Stimulated activated naive CD8-positive, alpha-beta T cell treated with anti-CD3 and anti-CD28 coated beads, Interleukin-15, Interleukin-2, amounts not matched to agents 100 ng/mL and 50 ng/mL, for 24 hours (primary cell): ENCODE measurements around the gene HAUS3.

Experiments
- H3K27ac Mint-ChIP-seq: one replicate; pipeline ENCODE4 v1.8.0; 2021; ENCODE audit warnings: mild to moderate bottlenecking, mixed read lengths
- H3K27me3 Mint-ChIP-seq: one replicate; pipeline ENCODE4 v1.8.0; 2021; ENCODE audit warnings: mixed read lengths
- H3K36me3 Mint-ChIP-seq: one replicate; pipeline ENCODE4 v1.8.0; 2021; ENCODE audit warnings: low read depth, mixed read lengths
- H3K4me1 Mint-ChIP-seq: one replicate; pipeline ENCODE4 v1.8.0; 2021; ENCODE audit warnings: low read depth, mixed read lengths
- H3K4me3 Mint-ChIP-seq: one replicate; pipeline ENCODE4 v1.8.0; 2021; ENCODE audit warnings: mild to moderate bottlenecking, mixed read lengths
- H3K9me3 Mint-ChIP-seq: one replicate; pipeline ENCODE4 v1.8.0; 2021; ENCODE audit warnings: mixed read lengths

The HAUS3 gene

DNA sequence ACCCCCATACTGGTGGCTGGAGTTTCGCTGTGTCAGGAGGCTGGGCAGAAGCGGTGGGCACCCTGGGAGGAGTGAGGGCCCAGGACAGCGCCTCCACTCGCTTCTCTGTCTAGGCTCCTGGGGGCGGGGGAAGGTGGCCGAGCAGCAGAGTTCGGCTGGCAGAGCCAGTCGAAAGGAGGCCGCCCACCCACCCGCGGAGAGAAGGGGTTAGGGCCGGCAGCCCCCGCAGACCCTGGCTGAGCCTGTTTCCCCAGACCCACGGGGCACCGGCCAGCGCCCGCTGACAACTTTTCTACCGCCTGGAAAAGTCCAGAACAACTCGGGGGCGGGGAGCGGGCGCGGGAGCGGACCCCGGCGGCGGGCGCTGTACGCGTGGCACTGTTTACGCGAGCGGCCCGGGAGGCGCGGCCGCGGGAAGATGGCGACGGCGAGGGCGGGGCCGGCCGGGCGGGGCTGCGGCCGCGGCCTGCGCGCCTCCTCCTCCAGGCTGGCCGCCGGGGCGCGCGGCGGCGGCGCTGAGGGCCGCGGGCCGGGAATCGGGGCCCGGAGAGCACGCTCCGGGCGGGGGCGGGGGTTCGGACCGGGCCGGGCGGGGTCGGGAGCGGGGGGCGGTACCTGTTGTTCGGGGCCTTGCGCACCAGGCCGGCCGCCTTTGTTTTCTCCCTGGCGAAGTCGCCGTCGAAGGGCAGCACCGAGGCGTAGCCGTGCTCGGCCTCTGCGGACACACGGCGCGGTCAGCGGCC lies 19.4 kb upstream of the HAUS3 start:
- H3K4me1 Mint-ChIP-seq = no peaks in the 10 kb centered on the region
- no peaks in the 10 kb centered on the region for H3K27me3 Mint-ChIP-seq
- H3K4me3 Mint-ChIP-seq = peak overlapping the region; percentile 51
- H3K36me3 Mint-ChIP-seq = no peaks in the 10 kb centered on the region
- no peaks in the 10 kb centered on the region for H3K9me3 Mint-ChIP-seq
- no peak overlapping the region for H3K27ac Mint-ChIP-seq

- H3K9me3 Mint-ChIP-seq = no peaks in the 10 kb centered on the region
- H3K4me3 Mint-ChIP-seq = peak overlapping the region; percentile 51
- H3K36me3 Mint-ChIP-seq = no peaks in the 10 kb centered on the region
- no peaks in the 10 kb centered on the region for H3K4me1 Mint-ChIP-seq
- H3K27me3 Mint-ChIP-seq = no peaks in the 10 kb centered on the region
- H3K27ac Mint-ChIP-seq = no peak overlapping the region
Measured at GRCh38 chr4:2260344-2261109, 18.6 kb upstream of the HAUS3 start.

DNA sequence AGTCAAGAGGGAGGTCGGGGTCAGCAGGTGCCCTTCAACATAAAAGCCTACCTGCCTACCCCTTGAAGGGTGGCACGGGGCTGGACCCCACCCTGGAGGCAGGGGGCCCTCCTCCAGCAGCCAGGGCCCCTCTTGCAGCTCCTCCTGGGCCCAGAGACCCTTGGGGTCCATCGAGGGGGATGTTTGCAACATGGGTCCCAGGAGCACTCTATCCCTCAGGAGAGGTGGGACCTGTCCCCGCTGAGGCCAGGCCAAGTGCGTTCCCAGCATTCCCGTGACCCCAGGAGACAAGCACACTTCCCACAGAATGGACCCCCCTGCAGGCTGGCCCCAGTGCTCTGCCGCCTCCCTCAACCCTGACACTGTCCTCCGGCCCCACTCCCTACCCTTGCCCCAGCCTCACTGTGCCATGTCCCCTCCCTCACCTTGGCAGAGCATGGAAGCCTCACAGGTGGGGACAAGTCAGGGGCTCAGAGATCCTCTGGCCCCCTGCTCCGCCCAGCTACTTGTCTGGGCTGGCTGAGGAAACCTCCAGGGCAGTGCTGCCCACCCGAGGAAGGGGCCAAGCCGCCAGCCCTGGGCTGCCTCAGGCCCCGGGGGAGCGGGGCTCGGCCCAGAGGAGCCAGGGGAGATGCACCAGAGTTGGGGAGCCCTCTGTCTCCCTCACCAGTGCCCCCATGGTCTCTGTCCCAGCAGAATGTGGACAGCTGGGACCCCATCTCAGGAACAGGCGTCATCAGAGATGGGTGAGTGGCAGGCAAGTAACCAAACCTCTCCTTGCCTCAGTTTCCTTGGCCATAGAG lies 17.8 kb upstream of the HAUS3 start:
- H3K27ac Mint-ChIP-seq = no peak overlapping the region
- no peaks in the 10 kb centered on the region for H3K36me3 Mint-ChIP-seq
- no peaks in the 10 kb centered on the region for H3K9me3 Mint-ChIP-seq
- H3K27me3 Mint-ChIP-seq = no peaks in the 10 kb centered on the region
- no peaks in the 10 kb centered on the region for H3K4me1 Mint-ChIP-seq
- peak overlapping the region; percentile 51 for H3K4me3 Mint-ChIP-seq

GRCh38 chr4:2259036-2259540 lies 17.2 kb upstream of the HAUS3 start:
- no peak overlapping the region for H3K27ac Mint-ChIP-seq
- H3K4me3 Mint-ChIP-seq = no peak overlapping the region

DNA sequence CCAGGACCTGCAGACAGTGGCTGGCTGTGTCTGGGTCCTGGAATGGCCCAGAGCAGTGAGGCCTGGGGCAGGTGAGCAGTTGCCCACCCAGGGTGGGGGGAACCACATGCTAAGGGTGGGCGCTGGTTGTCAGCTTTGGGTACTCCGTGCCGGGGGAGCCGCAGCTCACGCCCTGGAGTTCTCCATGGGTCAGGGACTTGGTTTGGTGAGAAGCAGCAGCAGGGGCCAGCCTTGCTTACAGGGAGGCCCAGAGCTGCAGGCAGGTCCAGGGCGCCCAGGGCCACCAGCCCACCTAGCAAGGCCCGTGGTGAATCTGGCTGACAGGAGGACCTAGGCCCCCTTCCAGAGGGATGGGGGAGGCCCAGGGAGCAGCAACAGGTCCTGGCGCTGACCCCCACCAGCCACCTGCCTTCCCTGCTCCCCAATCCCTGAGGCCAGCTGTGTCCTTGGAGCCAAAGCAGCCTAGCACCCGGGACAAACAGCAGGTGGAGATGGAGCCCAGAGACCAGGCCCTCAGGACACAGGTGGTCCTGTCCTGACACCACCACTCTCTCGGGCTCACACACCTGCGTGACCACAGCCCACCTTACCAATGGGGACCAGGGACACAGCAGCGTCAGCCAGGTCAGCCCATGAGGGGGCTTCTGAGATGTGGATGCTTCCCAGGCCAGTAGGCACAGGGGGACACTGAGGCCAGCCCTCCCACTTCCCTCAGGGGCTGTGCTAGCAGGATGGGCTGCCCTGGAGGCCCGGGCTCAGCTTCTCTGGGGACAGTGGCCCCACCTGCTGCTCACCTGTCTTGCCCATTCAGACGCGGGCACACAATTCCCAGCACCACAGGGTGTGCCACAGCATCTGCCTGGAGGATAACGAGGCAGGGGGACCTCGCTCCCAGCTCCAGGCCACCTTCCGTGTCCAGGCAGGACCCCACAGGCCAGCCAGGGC lies 16.4 kb upstream of the HAUS3 start:
- Mint-ChIP-seq H3K36me3 (no peaks in the 10 kb centered on the region), H3K4me3 (no peak overlapping the region), H3K9me3 (no peaks in the 10 kb centered on the region), H3K27me3 (no peaks in the 10 kb centered on the region), H3K27ac (no peak overlapping the region), H3K4me1 (no peaks in the 10 kb centered on the region)

More at GRCh38 chr4:2259036-2259540, 17.2 kb upstream of the HAUS3 start:
- no peaks in the 10 kb centered on the region for H3K27me3 Mint-ChIP-seq
- H3K4me1 Mint-ChIP-seq = no peaks in the 10 kb centered on the region
- no peaks in the 10 kb centered on the region for H3K36me3 Mint-ChIP-seq
- H3K9me3 Mint-ChIP-seq = no peaks in the 10 kb centered on the region

DNA sequence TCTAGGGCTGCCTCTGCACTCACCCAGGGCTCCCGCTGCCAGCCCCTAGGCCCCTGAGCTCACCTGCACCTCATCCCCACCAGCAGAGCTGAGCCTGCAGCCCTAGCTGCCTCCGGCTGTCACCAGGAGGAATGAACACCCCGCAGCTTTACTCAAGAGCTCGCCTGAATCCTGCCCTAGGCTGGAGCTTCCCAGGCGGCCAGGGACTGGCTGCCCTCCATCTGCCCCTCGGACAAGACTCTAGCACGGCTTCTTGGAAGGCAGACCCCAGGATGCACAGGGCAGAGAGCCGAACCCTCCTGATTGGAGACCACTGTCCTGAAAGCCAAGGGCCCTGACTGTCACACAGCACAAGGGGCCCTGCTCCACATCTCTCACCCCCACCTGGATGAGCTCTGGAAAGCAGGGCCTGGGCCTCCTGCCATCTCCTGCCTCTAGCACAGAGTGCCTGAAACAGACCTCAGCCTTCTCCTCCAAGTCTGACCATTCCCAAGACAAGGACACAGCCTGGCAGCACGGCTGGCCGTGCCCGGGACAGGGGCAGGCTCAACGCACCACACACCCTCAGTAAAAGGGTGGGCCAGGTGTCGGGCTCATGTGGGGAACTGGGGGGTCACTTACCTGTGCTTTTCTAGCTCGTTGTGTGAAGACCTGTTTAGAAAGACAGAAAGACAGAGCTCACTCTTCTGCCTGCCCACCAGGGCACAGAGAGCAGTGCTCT lies 15.6 kb upstream of the HAUS3 start:
- no peaks in the 10 kb centered on the region for H3K27me3 Mint-ChIP-seq
- H3K4me1 Mint-ChIP-seq = no peaks in the 10 kb centered on the region
- no peaks in the 10 kb centered on the region for H3K9me3 Mint-ChIP-seq
- no peak overlapping the region for H3K4me3 Mint-ChIP-seq
- H3K27ac Mint-ChIP-seq = no peak overlapping the region
- no peaks in the 10 kb centered on the region for H3K36me3 Mint-ChIP-seq

DNA sequence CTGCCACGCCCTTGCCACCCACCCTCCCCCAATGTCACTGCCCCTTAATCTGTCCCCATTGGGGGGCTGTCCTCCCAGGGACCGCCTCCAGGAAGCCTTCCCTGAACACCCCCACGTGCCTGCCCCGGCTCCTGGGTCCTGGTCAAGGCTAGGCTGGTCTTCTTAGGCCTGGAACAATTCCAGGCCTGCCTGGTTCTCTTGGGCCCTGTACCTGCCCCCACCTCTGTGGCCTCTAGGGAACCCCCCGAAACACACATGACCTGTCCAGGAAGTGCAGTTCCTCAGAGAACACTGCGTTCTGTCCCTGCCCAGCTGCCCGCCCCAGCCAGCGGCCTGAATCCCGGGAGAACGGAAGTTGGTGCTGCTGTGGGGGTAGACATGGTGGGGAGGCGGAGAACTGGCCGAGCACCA lies 14.9 kb upstream of the HAUS3 start:
- H3K27ac Mint-ChIP-seq = no peak overlapping the region
- no peak overlapping the region for H3K4me3 Mint-ChIP-seq
- H3K9me3 Mint-ChIP-seq = no peaks in the 10 kb centered on the region
- H3K4me1 Mint-ChIP-seq = no peaks in the 10 kb centered on the region
- H3K27me3 Mint-ChIP-seq = no peaks in the 10 kb centered on the region
- no peaks in the 10 kb centered on the region for H3K36me3 Mint-ChIP-seq

GRCh38 chr4:2256156-2256731 lies 14.3 kb upstream of the HAUS3 start:
- Mint-ChIP-seq H3K36me3 (no peaks in the 10 kb centered on the region), H3K27ac (no peak overlapping the region), H3K27me3 (no peaks in the 10 kb centered on the region), H3K4me1 (no peaks in the 10 kb centered on the region), H3K9me3 (no peaks in the 10 kb centered on the region), H3K4me3 (no peak overlapping the region)

- H3K4me3 Mint-ChIP-seq = no peak overlapping the region
- no peaks in the 10 kb centered on the region for H3K9me3 Mint-ChIP-seq
- no peaks in the 10 kb centered on the region for H3K27me3 Mint-ChIP-seq
- H3K27ac Mint-ChIP-seq = no peak overlapping the region
- no peaks in the 10 kb centered on the region for H3K36me3 Mint-ChIP-seq
- no peaks in the 10 kb centered on the region for H3K4me1 Mint-ChIP-seq
Measured at GRCh38 chr4:2255501-2256155, 13.7 kb upstream of the HAUS3 start.

DNA sequence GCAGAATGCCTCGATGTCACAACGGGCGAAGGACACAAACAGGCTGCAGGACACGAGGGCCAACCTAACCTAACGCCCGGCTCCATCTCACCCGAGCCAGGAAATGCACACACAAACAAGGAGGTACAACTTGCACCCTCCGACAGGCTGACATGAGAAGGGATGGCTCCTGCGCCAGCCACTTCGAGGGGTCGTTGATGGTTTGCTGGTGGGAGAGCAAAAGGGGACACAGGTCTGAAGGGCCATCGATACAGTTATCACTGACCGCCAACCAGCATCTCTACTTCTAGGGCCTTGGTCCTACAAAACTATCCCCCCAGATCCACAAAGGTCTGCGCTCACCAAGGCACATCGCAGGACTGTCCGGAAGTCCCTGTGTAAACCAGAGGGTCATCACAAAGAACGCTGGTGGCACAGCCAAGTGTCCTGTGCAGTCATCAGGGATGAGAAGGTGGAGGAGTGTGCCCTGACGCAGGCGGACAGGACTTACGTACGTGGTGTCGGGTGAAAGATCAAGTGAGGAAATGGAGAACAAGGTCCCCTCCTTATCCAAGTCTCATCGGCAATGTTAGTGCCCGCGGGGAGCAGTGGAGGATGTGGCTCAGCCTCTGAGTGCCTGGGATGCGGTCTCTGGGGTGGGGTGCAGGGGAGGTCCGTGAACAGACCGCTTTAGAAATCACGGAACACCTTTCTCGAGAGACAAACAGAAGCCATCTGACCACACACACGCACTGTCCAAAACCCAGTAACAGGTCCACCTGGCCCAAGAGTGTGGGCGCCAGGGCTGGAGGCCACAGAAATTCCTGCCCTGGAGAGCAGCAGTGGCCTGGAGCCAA lies 13.0 kb upstream of the HAUS3 start:
- Mint-ChIP-seq H3K27ac (no peak overlapping the region), H3K4me1 (no peaks in the 10 kb centered on the region), H3K27me3 (no peaks in the 10 kb centered on the region), H3K4me3 (no peak overlapping the region), H3K9me3 (no peaks in the 10 kb centered on the region), H3K36me3 (no peaks in the 10 kb centered on the region)

DNA sequence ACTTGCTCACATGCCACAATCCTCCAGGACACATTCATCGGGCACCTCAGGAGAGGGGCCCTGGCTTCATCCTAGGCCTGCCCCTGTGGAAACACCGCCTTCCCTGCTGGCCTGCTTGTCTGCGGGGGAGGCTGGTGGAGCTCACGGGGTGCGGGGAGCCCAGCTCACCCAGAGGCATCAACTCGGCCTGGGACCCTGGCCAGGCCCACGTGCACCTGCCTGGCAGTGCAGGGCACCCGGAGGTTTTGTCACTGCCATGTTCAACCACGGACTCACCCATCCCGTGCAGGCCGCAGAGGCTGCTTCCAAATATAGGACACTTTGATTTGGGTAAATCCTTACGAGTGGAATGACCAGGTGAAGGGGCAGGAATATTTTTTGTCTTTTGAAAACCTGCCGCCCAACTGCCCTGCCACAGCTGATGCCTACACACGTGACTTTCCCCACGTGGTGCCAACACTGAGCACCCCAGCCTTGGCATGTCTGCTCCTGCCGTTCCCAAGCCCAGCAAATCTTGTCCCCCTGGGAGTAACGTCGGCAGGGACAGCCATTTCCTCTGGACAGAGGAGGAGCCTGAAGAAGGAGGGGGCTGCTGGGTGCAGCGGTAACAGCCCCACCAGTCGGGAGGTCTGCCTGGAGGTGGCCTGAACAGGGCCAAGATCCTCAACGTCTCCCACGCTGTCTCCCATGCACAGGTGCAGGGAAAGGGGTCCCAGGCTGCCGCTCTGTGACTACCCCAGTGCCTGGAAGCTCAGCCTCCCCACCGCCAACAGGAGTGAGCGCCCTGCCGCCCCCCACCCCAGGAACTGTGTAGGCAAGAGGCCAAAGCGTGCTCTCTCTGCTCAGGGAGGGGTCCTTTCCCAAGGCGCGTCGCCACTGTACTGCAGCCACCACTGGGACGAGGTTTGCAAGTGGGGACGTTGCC lies 11.5 kb upstream of the HAUS3 start:
- Mint-ChIP-seq H3K4me3 (no peak overlapping the region), H3K9me3 (no peaks in the 10 kb centered on the region), H3K27me3 (no peaks in the 10 kb centered on the region), H3K36me3 (no peaks in the 10 kb centered on the region), H3K27ac (no peak overlapping the region), H3K4me1 (no peaks in the 10 kb centered on the region)
